Measurements from ENCODE around the gene FMNL2.
A peak's percentile ranks its signal among the peaks of the same experiment; 100 is the strongest.
"Not testable (repeated sequence)": the region's sequence is repeated elsewhere in the genome, so short reads cannot be mapped to it uniquely, and the experiment has no call there.

FMNL2 gene

DNA sequence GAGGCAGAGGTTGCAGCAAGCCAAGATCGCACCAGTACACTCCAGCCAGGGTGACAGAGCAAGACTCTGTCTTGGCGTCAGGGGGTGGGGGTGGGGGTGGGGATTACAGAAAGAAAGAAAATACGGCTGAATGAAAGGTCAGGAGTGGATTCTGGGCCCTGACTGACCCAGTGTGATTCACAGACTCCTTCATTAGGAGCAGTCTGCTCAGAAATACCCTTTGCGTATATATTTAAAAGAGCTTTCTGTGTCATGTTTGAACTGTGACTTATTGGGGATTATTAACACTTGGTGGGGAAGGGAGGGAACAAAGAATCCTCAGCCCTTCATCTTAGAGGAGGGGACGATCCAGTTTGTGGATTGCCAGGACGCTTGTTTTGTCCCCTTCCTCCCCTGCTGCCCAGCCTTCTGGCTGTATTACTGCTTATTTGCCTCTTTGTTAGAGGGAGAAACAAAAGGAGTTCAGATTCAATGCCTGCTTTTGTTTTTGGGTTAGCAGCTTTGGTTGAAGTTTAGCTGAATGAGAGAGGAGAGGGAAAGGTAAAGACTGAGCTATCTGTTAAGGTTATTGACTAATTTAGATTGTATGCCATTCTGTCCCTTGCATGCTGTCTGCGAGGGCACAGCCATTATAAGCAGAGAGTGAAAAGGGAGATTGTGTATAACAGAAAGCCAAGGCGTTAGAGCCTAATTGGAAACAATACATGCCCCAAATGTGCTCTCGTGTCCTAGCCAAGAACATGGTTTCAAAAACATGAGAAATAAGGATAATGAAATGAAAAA, 118.3 kb downstream of the FMNL2 start:
- no peak for DNase-seq

DNA sequence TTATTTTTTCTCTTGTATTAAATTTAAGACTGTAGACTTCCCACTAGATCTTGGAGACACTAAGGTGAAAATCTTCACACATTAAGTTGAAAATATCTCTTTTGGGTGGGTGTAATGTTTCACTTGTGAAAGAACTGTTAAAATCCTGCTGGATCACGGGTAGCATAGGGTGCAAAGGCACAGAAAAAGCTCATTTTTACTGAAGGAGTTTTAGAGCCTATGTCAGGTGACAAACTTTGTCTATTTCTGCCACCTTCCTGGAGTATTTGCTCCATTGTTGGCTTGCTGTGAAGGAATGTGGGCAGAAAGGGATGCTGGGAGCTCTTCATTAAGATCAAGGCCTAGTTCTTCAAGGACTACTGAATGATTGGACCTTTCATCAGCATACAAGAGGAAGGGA, 119.4 kb downstream of the FMNL2 start:
- no peak for DNase-seq

DNA sequence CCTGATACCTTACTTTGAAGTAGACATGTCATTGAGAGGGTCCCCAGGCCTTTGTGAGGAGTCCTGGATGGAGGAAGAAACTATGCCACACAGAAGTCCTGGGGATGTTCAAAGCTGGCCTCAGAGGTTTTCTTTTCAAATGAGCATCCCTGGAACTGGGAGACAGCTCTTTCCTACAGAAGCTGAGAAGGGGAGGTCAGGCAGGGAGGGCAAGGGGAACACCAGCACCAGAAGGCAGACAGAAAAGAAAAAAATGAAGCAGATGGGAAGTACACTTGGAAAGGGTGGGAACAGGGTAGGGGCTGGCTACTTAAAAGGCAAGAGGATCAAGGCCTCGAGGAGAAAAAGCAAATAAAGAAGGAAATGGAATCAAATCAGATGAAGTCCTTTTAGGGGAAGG, 120.0 kb downstream of the FMNL2 start:
- no peak for DNase-seq

DNA sequence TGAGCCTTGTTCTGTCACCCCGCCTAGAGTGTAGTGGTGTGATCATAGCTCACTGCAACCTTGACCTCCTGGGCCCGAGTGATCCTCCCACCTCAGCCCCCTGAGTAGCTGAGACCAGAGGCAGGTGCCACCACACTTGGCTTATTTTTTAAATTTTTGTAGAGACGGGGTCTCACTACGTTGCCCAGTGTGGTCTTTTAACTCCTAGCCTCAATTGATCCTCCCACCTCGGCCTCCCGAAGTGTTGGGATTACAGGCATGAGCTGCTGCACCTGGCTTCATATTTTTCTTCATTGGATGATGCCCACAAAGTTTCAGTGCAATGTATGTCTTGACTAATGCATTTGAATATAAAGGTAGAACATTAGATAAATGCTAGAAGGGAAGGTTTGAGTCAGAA, 120.8 kb downstream of the FMNL2 start:
- DNase-seq: no peak

DNA sequence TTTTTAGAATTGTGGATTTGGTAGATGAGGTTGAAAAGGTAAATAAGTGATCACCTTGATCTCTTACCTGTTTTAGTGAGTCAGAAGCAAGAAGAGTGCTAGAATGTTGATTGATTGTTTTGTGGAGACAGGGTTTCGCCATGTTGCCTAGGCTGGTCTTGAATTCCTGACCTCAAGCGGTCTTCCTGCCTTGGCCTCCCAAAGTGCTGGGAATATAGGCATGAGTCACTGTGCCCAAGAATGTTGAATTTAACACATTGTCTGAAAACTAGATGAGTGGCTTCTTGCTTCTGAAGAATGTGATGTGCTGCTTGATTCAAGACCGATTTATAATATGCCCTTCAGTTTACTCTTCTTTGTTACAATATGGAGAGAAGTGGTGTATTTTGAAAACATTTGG, 121.3 kb downstream of the FMNL2 start:
- DNase-seq: no peak

DNA sequence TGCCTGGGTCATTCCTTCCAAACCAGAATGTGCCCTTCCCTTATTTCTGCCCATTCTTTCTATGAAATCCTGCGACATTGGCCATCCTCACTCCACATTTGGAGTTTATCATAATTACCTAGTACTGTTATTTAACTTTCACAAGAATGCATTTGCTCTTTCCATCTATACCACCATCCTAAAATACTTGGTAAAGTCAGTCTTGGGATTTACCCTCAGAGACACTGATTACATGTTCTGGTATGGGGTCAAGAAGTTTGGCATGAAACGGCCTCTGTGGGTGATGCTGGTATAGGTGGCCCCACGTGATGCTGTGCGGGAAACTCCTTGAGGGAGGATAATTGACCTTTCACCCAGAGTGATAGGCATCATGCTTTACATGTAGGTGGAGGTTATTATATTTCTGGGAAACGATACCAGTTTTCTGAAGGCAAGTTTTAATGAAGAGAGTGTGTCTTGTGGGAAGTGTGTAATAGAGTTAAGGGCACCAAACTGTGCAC, 123.5 kb downstream of the FMNL2 start:
- no peak for DNase-seq

DNA sequence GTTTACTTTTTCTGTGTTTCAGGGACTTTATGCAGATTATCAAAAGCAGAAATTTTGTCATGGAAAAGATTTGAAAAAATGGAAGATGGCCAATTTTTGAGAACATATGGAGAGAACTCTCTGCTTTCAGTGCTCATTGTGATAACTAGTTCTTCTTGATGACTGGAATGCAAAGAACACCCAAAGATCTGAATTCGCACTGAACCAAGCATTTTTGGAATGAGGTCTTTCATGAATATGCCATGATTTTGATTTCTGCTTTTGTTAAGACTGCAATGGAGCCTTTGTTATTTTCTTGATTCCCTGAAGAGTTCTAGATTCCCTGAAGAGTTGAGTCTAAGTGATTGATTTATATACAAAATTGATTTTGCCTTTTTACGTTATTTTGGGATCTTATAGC, 124.1 kb downstream of the FMNL2 start:
- DNase-seq: no peak

DNA sequence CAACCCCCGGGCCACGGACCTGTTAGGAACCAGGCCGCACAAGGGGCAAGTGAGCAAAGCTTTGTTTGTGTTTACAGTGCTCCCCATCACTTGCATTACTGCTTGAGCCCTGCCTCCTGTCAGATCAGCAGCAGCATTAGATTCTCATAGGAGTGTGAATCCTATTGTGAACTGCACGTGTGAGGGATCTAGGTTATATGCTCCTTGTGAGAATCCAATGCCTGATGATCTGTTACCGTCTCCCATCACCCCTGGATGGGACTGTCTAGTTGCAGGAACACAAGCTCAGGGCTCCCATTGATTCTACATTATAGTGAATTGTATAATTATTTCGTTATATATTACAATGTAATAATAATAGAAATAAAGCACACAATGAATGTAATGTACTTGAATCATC, 125.6 kb downstream of the FMNL2 start:
- DNase-seq: no peak

DNA sequence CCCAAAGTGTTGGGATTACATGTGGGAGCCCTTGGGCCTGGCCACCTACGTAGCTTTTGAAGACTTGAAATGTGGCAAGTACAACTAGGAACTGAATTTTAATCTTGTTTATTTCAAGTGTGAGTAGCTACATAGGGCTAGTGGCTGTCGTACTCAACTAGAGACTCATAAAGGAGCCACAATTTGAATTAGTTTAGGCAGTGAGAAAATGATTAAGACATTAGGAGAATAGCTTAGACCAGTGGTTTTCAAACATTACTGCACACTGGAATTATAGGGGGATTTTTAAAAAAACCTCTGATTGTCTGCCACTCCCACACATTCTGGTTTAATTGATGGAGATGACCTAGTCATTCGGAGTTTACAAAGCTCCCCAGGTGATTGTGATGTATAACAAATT, 127.1 kb downstream of the FMNL2 start:
- no peak for DNase-seq

DNA sequence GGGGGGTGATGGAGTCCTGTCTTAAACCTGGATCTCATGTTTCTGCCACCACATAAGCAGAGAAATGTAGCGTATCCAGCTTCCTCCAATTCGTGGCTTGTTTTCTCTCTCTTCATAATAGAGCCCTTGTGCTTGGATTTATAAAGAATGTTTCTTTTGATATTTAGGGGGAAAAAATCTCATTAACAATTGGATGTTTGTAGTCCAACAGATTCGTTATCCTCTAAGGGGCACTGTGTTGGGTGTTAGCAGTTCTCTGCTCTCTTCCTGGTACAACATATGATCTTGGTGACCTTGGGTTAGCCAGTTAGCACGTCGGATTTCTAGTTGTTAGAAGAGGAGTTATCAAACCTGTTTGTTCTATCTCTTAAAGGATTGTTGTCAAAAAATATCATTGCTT, 127.8 kb downstream of the FMNL2 start:
- no peak for DNase-seq

DNA sequence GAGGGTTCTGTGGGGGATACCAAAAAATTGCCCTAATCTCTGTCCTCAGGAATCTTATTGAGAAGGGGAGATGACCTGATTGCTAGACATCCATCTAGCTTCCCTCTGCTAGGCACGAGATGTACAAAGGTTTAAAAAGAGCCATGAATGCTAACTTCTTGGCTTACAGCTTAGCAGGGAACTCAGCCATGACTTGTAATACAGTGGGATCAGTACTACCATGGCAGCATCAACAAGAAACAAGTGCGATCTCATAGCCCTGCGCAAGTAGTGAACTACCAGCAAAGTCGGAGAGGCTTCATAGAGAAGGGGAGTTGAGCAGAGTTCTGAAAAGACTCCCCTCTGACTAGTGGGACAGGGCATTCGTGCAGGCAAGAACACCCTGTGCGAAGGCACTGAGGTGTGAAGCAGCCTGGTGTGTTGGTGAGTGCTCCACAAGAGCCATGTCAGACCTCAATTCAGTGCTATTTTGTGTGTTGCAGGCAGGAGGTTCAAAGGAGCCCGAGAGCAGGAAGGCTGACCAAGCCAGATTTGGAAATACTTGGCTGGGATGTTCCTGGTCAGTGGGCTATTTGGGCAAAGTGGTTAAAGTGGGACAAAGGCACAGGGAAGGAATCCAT, 130.0 kb downstream of the FMNL2 start:
- no peak for DNase-seq

DNA sequence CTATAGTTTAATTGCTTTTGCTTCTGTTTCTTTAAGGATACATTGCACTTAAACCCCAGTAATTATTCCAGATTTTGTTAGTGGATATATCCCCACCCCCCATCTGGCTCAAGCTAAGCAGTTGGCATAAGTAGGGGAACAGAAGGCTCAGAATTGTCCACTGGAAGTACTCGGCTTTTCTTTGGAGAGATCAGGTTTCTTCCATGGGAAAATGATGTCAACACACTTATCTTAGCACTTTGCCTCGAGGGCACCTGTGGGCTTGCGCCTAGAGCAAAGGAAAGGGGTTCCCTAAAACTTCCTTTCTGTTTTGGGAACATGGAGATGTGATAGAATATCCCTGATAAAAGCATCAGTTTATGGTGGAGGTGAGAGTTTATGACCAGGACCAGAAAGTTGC, 130.6 kb downstream of the FMNL2 start:
- no peak for DNase-seq

DNA sequence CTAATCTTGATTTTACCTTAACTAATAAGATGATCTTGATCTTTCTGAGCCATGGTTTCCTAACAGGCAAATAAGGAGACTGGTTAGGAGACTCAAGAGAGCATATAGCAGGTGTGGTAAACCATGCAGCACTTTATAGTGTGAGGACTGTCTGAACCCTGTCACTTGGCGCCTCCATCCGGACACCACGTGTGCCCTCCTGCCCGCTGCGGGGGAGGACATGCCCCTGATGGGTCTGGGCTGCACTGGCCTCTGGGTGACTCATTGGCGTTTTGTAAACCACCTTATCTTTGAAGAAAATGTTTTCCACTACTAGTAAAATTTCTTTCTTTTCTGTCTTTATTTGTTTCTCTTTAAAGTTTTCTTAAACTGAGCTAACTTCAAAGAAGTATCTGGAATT, 131.1 kb downstream of the FMNL2 start:
- DNase-seq: no peak

DNA sequence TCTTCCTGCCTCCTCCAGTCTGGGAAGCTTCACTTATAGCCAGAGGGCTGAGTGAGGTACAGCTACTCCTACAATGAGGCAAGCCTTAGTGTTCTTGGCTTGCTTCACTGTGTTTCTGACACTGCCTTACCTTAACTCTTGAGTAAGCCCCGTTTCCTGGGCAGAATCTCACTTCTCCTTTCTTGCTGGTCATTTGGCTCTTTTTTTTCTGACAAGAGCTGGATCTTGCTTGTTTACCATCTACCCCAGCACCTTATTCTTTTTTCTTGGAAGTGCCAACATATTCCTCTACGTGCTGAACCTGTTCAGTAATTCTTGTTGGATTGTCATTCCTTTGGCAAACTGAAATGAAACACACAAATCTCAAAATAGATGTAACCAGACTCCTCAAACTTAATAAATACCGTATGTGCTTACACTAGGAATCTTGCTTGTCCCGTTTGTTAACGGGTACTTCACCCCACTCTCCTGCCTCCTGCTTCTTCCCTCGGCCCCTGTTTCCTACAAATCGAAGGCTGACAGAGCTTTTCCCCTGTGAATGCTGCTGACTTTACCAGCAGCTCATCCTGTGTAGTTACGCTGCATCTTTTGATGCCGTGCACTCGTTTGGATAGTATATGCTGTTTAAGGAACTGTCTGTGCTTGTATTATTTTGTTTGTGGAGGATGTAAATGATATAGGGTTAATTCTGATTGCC, 132.2 kb downstream of the FMNL2 start:
- DNase-seq: no peak

DNA sequence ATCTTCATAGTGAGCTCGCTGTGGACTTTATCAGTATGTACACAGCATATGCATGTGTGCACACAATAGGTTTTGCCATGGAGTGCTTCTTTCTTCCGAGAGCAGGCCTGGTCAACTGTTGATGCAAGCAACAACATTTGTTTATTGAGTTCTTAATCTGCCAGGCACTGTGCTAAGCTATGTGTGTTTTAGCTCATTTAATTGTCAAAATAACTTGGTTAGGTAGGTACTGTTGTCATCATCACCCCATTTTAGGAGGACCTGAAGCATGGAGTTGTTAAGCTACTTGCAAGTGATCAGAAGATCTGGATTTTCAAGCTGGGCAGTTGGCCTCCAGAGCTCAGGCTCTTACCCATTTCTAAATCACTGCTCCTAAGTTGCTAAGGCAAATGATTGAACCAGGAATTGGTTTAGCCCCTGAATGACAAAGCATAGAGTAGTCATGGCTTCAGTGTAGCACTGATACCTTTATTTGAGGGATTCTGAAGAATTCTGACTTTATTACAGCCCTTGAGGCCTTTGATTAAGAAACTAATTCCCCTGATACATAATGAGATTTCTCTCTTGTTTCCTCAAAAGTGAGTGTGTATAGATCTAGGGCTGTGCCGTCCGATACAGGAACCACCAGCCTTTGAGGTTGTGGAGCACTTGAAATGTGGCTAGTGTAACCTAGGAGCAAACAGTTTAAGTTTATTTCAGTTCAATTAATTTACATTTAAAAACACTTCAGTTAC, 132.9 kb downstream of the FMNL2 start:
- no peak for DNase-seq

DNA sequence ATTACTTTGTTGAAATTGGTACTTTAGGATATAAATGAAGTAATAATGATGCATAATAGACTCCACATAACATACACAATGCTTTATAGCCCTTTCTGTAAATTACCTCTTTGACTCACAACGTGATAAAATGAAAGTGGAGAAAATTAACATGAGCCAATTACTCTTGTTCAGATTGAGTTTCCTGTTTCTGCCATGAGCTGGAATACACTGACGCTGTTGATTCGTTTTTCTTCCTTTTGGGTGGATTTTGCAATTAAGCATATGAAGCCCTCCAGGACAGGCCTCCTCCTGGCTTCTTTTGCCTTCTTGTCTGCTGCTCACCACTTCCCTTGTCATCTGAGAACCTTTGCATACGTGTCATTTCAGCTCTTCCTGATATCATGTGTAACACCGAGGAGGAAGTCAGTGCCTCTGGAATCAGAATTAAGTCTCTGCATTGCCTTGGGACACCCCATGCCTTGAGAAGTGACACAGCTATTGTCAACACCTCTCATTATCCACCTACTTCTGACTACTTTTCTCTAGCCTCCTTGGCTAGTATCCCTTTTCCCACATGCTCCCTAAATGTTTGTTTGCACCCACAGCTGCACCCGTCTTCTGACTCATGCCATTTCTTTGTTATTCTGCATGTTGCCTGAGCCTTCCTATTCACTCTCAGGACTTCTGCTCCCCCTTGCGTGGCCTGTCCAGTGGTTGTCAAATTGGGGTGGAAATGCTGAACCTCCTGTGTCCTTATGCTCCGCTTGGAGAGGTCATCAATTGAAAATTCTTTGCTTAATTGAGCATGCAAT, 134.1 kb downstream of the FMNL2 start:
- peak; percentile 92 for DNase-seq

DNA sequence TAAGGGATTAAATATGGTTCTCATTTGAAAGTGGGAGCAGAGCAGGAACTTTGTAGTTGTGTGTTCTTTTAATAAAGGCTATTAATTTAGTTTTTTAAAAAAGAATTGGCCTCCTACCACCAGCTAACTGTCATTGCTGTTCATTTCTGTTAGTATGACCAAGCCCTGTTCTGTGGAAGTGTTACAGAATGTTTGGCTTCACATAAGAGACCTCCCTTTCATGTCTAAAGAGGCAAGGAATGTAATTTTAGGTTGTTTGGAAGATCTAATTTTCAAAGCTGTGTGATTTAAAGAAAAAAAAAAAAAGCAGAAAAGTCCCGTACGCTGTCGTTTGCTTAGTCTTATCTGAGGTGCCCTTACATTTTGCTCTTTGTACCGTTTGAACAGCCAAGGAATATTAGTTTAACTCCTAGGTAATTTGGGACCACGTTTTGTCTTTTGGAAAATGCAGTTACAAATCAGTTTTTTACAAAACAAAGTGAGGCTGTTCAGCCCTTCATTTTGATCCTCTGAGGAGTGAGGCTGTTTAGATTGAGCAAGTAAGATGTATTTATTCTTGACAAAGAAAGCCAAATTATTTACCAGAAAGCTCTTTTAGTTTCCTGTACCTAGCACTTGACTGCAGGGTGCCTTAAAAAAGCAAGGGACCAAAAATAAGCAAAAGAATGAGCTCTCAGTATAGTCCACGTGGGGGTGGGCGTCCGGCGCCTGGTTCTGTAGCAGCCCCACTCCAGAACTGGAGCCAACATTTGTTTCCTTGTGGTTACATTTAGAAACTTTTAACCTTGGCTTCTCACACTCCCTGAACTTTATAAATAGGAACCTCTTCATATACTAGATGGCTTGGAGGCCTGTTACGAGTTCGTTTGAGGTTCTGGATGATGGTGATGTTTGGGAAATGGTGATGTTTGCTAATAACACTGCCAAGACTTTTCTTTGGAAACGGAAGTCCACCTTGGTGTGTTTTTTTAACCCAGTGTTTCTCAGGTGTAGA, 136.2 kb downstream of the FMNL2 start:
- no peak for DNase-seq

DNA sequence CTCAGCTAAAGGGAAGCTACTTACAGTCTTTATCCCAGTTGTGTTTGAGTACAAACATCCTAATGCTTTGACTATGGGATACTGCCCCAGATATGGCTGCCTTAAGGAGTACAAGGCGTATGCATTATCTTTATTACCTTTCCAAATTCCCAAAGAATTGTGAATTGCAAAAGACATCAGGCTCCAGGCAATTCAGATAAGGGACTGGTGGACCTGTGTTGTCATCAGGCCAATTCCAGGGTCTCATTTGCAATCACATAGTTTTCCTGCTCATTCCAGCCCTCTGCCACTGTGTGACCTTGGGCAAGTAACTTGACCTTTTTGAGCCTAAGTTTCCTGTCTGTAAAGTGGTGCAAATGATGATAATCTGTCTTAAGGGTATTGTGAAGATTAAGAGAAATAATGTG, 137.5 kb downstream of the FMNL2 start:
- no peak for DNase-seq

DNA sequence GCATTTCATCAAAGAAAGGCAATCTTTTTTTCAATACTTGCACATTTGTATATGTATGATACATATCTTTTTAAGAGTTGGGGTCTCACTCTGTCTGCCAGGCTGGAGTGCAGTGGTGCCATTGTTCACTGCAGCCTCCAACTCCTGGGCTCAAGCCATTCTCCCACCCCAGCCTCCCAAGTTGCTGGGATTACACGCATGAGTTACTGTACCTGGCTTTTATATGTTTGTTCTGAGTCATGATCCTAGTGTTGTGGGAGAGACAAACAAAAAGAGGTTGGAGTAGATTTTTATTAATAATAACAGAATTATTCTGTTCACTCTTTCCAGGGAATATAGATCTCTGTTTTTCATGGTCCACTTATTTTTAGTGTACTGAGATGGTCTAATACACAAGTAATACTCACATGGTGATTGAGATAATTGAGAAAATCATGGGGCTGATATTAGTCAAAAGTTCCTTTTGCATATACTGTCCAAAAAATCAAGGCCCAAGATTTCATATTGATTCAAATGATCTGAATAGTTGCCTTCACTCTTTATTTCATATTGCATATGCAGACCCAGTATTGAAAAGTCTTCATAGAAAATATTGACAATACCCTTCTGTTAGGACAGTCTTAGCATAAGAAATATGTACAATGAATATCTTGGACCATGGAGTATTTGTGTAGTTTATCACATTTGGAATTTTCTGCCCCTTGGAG, 138.3 kb downstream of the FMNL2 start:
- no peak for DNase-seq

DNA sequence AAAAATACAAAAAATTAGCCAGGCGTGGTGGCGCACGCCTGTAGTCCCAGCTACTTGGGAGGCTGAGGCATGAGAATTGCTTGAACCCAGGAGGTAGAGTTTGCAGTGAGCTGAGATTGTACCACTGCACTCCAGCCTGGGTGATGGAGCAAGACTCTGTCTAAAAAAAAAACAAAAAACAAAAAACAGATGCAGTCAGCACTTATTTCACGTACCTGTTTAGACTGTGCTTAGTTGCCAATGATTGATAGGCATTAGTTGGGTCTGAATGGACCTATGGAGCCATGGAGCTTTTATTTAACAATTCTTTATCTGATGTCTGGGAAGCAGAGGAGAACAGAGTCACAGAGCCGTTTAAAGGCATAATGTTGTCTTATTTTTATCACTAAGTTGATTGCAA, 139.5 kb downstream of the FMNL2 start:
- not testable (repeated sequence) for DNase-seq

DNA sequence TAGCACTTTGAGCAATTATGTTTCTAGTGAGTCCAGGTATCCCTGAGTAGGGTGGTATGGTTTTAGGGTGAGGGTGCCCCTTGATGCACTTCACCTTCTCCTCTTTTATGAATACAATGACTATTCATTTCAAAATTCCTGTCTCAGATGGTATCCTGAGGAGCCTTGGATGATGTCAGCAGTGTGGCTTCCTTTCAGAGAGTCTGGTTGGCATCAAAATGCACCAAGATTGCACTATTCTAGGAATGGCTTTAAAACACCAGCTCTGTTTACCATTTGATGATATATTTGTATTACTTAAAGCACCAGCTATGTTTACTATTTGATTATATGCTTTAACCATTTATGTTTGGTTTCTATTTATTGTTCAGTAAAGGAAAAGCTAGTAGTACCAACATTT, 141.0 kb downstream of the FMNL2 start:
- no peak for DNase-seq
